ENCODE data around the gene SLC6A11. TPM values are rescaled to one million over a fixed set of nuclear protein-coding genes. Genes with fewer than 3 reads are reported as not detected.

The SLC6A11 gene
- total and polyA plus RNA-seq, 2 of the 8 experiments (the other 6 are each of a cell fraction or from before 2014, with no cell fraction given) = 0.78 to 1.5 TPM

DNA sequence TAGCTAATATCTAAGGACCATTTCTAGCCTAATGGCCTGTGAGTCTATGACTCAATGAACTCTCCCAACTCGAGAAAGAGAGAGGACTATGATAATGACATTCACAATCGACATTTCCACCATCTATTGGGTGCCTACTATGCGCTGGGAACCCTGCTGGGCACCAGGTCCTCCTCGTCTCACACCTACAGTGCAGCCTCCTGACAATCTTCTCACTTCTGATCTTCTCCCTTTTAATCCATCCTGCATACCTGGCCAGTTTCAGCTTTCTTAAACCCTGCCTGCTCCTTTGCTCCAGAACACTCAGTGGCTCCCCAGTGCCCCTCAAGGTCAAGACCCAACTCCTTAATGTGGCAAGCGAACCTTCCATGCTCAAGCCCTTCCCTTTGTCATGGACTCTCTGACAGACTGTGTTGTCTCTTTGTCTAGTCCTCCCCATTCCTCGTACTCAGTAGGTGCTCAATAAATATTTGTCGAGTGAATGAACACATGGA is 173.0 kb downstream of the SLC6A11 start:
- Histone ChIP-seq H2AK5ac (ENCODE audit: low read depth, low read length) (no peak overlapping the region), H4K20me1 (replicated peaks in 1 of 2; ENCODE audit: control insufficient read depth in 1 of 2, insufficient read depth in 2 of 2, low read length in 2 of 2) (no peaks in the 10 kb centered on the region), H4K91ac (replicated peaks; ENCODE audit: insufficient read length, low read length) (no peak overlapping the region), H3K9me3 (ENCODE audit: insufficient read depth in 2 of 2, low read depth in 1 of 2, low read length in 1 of 2) (no peaks in the 10 kb centered on the region), H4K8ac (ENCODE audit: extremely low read depth, insufficient read depth, low read length) (no peak overlapping the region), H3K23me2 (ENCODE audit: low read depth, low read length) (peaks cover 9% of the 10 kb centered on the region; the same call in 1 of the 2 replicates), H3K27ac (ENCODE audit: low read depth, low read length) (no peak overlapping the region), H3K9ac (replicated peaks in 1 of 4; ENCODE audit: extremely low read depth in 1 of 4, low read depth in 3 of 4, low read length in 3 of 4) (no peak overlapping the region), H3K4ac (replicated peaks; ENCODE audit: insufficient read length, low read depth, low read length) (no peak overlapping the region), H3K4me3 (ENCODE audit: extremely low read depth in 1 of 4, insufficient read depth in 2 of 4, low read depth in 3 of 4, low read length in 4 of 4) (no peak overlapping the region), H2BK5ac (ENCODE audit: low read depth, low read length) (no peak overlapping the region), H3K4me1 (replicated peaks in 1 of 4; ENCODE audit: control insufficient read depth in 3 of 4, insufficient read depth in 4 of 4, low read length in 3 of 4) (peaks cover 0 to 8% (median 5%) of the 10 kb centered on the region in 4 experiments; a peak in 5 of 7 replicates), H3K23ac (ENCODE audit: insufficient read length) (no peak overlapping the region), H2AFZ (ENCODE audit: low read length) (no peak overlapping the region), H2BK20ac (ENCODE audit: low read length) (no peak overlapping the region), H3K4me2 (ENCODE audit: insufficient read depth in 1 of 2, low read depth in 2 of 2, low read length in 2 of 2) (no peak overlapping the region), H3K79me2 (ENCODE audit: control insufficient read depth in 1 of 2, insufficient read depth in 2 of 2, low read length in 2 of 2) (no peaks in the 10 kb centered on the region), H2BK12ac (ENCODE audit: low read depth, low read length) (0 out of 2 replicates have a peak overlapping the region, but pooled peaks have one; percentile 5), H3K18ac (ENCODE audit: extremely low read depth, low read length) (no peak overlapping the region), H2BK120ac (replicated peaks; ENCODE audit: low read depth, low read length) (no peak overlapping the region), H3K79me1 (ENCODE audit: low read depth, low read length) (no peaks in the 10 kb centered on the region), H3K14ac (ENCODE audit: insufficient read length) (no peak overlapping the region), H3K27me3 (replicated peaks in 1 of 4; ENCODE audit: control insufficient read depth in 3 of 4, extremely low read depth in 1 of 4, insufficient read depth in 3 of 4, low read length in 3 of 4) (peaks cover 12 to 24% (median 21%) of the 10 kb centered on the region in 4 experiments), H2BK15ac (ENCODE audit: low read length) (no peak overlapping the region), H3K56ac (replicated peaks; ENCODE audit: insufficient read length, low read depth, low read length) (no peak overlapping the region), H3K36me3 (ENCODE audit: control insufficient read depth in 2 of 4, insufficient read depth in 4 of 4, low read length in 3 of 4) (no peaks in the 10 kb centered on the region), H4K5ac (ENCODE audit: insufficient read length, low read depth, low read length) (no peak overlapping the region)
- 92% methylated on average over 7 of the region's 7 CpGs; no CpG with 5 or more reads in 1 of the 2 experiments for WGBS, 2 experiments (ENCODE audit: extremely low coverage in 1 of 2, insufficient coverage in 1 of 2, insufficient read length in 1 of 2, insufficient replicate concordance in 2 of 2, low coverage in 1 of 2, low lambda C conversion rate in 2 of 2, missing lambda C conversion rate in 1 of 2)
- DNase-seq (ENCODE audit: low read depth in 1 of 2, low spot score in 2 of 2) = no peak
- ChIA-PET POLR2A (ENCODE audit: partially characterized antibody) (no interaction called here), CTCF (ENCODE audit: partially characterized antibody) (interaction anchor here (1.5 to 13.4 kb wide), 4 partner anchors 12 to 37 kb away, joined by 3 to 207 read pairs (median 52); no protein-coding TSS in a partner anchor)
- TF ChIP-seq BCL11A (IDR thresholded peaks at IDR 0.05; ENCODE audit: low read depth in 2 of 2, low read length in 2 of 2) = no peak
- TF ChIP-seq SP2 (IDR thresholded peaks at IDR 0.05; ENCODE audit: low read length) = no peak
- no peak for TF ChIP-seq SIRT6 (IDR thresholded peaks at IDR 0.05; ENCODE audit: low read length)
- no peak for TF ChIP-seq RBBP5 (IDR thresholded peaks at IDR 0.05; ENCODE audit: borderline replicate concordance, low read depth, low read length)
- TF ChIP-seq EGR1 (IDR thresholded peaks at IDR 0.05; ENCODE audit: borderline replicate concordance, low read depth, low read length) = no peak
- 0 out of 2 replicates have a peak, but pooled peaks have one; percentile 62 for TF ChIP-seq KDM1A (IDR thresholded peaks at IDR 0.05; ENCODE audit: borderline replicate concordance, low read length)
- FAIRE-seq = no peak

Data from H1 (cell line).